ENCODE results near the gene SCAMP2.

- no peak for TF ChIP-seq CTCF (IDR thresholded peaks at IDR 0.05)
- no peak for TF ChIP-seq POLR2A (IDR thresholded peaks at IDR 0.05)
Measured at GRCh38 chr15:74820056-74820455, 53.1 kb downstream of the SCAMP2 start.

Measured in thyroid gland (tissue), 4 donors.